Cardiac fibroblast (primary cell): ENCODE results near the gene USP7.

Source experiments
- DNase-seq, 2 donors: peaks; one replicate each; pipeline versions ENCODE4 v3.0.0 to v3.0.0-alpha.2; 2010; ENCODE audit warnings: low read depth in 2 of 2
- H3K4me3 ChIP-seq, 2 donors: replicated peaks in 1 of 2; 1 replicate in 1 of 2; 2 replicates in 1 of 2; pipeline ENCODE4 v1.5.1; 2011; ENCODE audit warnings: low read depth in 2 of 2, low read length in 2 of 2, mild to moderate bottlenecking in 2 of 2, moderate library complexity in 1 of 2
- TF ChIP-seq, protein P1 (sequence below): IDR thresholded peaks from one replicate; pipeline ENCODE4 v1.5.1; 2011; ENCODE audit warnings: low read depth, mild to moderate bottlenecking, low read length, inconsistent platforms

Gene USP7

DNA sequence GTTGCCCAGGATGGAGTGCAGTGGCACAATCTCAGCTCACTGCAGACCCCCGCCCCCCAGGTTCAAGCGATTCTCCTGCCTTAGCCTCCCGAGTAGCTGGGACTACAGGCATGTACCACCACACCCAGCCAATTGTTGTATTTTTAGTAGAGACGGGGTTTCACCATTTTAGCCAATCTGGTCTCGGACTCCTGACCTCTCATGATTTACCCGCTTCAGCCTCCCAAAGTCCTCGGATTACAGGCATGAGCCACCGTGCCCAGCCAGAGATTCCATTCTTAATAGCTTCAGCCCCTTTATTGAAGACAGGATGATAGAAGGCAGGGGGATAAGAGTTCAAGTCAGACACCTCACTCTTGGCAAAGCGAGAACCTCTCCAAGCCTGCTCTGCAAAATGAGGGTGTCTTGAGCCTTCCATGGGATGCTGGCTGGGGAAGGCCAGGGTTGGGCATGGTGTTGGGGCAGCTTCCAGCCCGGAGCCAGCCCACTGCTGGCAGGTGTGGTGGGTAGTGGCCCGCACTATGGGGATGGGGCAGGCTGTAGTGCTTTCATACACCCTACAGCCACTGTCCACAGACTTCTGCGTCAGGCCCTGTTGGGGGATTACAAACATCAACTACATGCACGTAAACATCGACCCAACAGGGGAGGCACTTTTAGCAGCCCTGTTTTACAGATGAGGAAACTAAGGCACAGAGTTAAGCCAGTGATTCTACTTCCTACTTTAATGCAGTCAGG, 98.4 kb downstream of the USP7 start:
- H3K4me3 ChIP-seq: no peak overlapping the region
- TF ChIP-seq, protein P1, sequence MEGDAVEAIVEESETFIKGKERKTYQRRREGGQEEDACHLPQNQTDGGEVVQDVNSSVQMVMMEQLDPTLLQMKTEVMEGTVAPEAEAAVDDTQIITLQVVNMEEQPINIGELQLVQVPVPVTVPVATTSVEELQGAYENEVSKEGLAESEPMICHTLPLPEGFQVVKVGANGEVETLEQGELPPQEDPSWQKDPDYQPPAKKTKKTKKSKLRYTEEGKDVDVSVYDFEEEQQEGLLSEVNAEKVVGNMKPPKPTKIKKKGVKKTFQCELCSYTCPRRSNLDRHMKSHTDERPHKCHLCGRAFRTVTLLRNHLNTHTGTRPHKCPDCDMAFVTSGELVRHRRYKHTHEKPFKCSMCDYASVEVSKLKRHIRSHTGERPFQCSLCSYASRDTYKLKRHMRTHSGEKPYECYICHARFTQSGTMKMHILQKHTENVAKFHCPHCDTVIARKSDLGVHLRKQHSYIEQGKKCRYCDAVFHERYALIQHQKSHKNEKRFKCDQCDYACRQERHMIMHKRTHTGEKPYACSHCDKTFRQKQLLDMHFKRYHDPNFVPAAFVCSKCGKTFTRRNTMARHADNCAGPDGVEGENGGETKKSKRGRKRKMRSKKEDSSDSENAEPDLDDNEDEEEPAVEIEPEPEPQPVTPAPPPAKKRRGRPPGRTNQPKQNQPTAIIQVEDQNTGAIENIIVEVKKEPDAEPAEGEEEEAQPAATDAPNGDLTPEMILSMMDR: no peak
- DNase-seq: no peak

DNA sequence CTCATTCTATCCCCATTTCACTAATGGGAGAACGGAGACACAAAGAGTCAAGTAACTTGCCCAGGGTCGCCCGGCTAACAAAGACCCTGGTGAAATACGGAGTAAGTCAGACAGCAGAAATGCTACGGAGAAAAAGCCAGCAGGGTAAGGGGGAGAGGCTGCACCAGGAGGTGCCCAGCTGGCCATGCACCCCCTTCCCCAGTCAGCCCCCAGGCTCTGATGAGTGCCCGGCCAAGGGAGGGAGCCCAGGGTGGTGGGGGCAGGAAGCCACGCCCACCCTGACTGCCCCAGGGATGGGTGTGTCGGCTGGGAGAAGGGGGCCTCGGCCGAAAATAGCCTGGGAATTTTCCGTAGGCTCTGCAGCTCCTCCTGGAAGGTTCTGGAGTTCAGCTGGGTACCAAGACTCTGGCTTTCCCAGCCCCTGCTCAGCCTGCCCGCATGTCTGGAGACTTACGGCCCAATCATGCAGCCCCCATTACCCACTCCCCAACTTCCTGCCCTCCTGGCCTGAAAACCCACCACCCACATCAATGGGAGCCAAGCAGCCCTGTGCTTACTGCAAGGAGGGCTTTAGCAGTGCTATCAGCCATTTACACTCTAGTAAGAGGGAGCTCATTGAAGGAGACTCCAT, 99.1 kb downstream of the USP7 start:
- H3K4me3 ChIP-seq: no peak overlapping the region
- TF ChIP-seq, protein P1: no peak
- DNase-seq: no peak

DNA sequence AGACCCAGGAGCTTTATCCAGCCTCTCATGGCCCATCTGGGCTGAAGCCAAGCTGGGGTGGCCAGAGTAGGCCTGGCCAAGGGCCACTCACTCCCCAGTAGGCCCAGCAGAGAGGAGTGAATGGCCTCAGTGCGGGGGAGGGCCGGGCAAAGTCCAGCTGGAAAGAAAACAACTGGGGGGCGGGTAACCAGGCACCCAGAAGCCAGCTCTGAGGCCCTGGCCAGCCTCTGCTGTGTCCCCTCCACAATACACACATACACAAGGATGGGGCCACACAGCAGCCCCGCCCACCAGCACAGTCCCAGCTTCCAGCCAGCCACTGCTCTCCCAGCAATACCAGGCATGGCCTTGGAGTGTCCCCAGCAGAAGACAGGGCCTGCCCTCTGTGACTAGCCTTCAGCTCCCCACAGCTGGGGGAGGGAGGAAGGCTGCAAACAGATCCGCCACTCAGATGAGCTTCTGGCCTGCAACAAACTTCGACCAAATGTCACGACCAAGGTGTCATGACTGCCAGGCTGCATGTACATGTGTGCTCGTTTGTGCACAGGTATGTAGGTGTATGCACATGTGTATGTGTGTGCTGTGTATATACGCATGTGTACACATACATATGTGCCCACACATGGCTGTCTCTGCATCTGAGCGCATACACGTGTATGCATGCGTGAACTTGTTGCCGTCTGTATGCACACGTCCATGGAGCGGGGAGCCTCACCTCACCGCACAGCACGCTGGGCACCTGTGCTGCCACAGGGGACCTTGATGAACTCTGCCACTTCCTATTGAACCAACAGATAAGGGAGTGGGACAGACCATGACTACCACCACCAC, 99.9 kb downstream of the USP7 start:
- TF ChIP-seq, protein P1: no peak
- no peak for DNase-seq
- H3K4me3 ChIP-seq: no peak overlapping the region

DNA sequence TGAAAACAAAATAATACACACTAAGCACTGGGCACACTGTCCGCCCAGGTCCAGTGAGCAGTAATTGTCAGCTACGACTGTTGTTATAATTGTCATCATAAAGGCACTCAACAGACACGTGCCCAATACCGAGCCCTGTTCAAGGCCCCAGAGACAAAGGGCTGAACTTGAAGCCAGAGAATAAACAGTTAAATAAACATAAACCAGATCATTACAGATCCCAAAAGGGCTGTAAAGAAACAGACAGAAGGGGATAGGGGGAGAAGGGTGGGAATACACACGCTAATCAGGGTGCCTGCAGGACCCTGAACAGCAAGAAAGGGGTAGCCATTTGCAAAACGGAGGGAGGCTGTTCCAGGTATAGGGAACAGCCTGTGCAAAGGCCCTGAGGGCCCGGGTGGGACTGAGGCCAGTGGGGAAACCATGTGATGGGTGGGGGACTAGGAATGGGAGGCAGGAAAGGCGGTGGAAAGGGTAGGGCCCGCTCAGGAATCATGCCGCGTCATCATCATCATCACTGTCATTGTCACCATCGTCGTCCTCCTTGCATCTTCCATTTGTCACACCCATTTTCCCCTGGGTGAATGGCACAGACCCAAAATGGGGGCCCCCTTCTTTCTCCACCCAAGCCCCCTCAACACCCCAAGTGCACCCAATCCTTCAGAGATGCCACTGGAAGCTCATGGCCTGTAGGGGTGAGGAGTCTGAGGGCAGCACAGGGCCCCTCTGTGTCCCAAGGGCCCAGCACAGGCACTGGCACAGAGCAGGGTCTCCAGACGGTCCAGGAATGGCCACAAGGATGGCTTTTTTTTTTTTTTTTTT, 101.2 kb downstream of the USP7 start:
- no peak for DNase-seq
- TF ChIP-seq, protein P1: no peak
- H3K4me3 ChIP-seq: no peak overlapping the region

DNA sequence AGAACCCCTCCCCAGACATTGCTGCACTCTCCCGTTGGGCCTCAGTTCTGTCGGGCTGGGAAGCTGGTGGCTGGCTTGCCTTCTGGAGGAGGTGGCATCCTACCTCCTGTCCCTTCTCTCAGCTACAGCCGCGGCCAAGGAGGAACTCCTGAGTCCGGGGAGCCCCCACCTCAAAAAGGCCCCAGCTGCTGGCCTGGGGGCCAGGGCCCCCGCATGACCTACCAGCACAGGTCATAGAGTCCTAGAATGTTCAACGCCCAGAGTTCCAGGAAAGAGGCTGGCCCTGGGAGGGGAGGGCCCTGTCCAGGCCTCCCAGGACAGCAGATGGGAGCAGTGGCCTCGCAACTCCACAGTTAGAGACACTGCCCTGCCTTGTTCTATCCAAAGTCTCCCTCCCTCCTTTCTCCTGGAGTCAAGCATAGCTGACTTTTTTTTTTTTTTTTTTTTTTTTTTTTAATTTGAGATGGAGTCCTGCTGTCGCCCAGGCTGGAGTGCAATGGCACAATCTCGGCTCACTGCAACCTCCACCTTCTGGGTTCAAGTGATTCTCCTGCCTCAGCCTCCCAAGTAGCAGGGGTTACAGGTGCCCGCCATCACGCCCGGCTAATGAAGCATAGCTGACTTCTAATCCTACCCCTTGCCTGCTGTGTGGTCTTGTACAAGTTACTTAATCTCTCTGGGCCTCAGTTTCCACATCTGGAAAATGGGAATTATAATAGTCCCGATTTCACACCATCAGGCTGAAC, 102.0 kb downstream of the USP7 start:
- no peak overlapping the region for H3K4me3 ChIP-seq
- TF ChIP-seq, protein P1: no peak
- no peak for DNase-seq
